OCI-LY7 (cell line): ENCODE data around the gene JPT2. TPM values are rescaled to one million over a fixed set of nuclear protein-coding genes. Genes with fewer than 3 reads are reported as not detected.

Experiments used
- BruUV-seq: library from RNA; stranded (reverse); fragments of 400-500 nt; replicated peaks from 2 replicates; lab custom pipeline; 2021; lab: Mats Ljungman, UMichigan
- CTCF ChIA-PET: fragments of 300-600 bp; sonication (Branson Sonifier 250); formaldehyde crosslinking; loops from one replicate; lab custom pipeline; 2022; ENCODE audit warnings: antibody characterized with exemption; ENCODE audit not compliant: unreplicated experiment; lab: Charles Lee
- POLR2A ChIA-PET: fragments of 300-600 bp; sonication (Branson Sonifier 250); formaldehyde crosslinking; loops from one replicate; lab custom pipeline; 2022; ENCODE audit warnings: antibody characterized with exemption; lab: Charles Lee
- DNase-seq: peaks from one replicate; pipeline ENCODE4 v3.0.0-alpha.2; 2015; ENCODE audit warnings: low spot score
- H2AFZ ChIP-seq: fragments of 200-600 bp; sonication (generic), shearing (Covaris generic); 2 replicates; pipeline ENCODE4 v1.6.1; 2014; ENCODE audit warnings: mild to moderate bottlenecking, antibody characterized with exemption, low read length, moderate library complexity
- H3K27ac ChIP-seq: fragments of 200-600 bp; sonication (generic); 2 replicates; pipeline ENCODE4 v1.5.1; 2014; ENCODE audit warnings: mixed run types, low read depth, mild to moderate bottlenecking, moderate library complexity, low read length, inconsistent platforms; ENCODE audit not compliant: poor library complexity, severe bottlenecking
- H3K36me3 ChIP-seq: fragments of 200-600 bp; sonication (generic); 2 replicates; pipeline ENCODE4 v1.6.1; 2014; ENCODE audit warnings: mild to moderate bottlenecking, antibody characterized with exemption, low read length, moderate library complexity, mixed read lengths; ENCODE audit not compliant: insufficient read depth
- H3K4me1 ChIP-seq: fragments of 200-600 bp; sonication (generic); 2 replicates; pipeline ENCODE4 v1.5.1; 2014; ENCODE audit warnings: mild to moderate bottlenecking, low read length; ENCODE audit not compliant: insufficient read depth, poor library complexity, severe bottlenecking
- H3K4me2 ChIP-seq: fragments of 200-600 bp; sonication (generic); 2 replicates; pipeline ENCODE4 v1.6.1; 2014; ENCODE audit warnings: mild to moderate bottlenecking, low read length
- H3K4me3 ChIP-seq: fragments of 200-600 bp; sonication (generic); 2 replicates; pipeline ENCODE4 v1.5.1; 2014; ENCODE audit warnings: mild to moderate bottlenecking, low read depth, low read length; ENCODE audit not compliant: poor library complexity, severe bottlenecking
- H3K79me2 ChIP-seq: fragments of 200-600 bp; sonication (generic); 2 replicates; pipeline ENCODE4 v1.6.1; 2016; ENCODE audit warnings: low read depth, mild to moderate bottlenecking, low read length, moderate library complexity, mixed read lengths; ENCODE audit not compliant: insufficient read depth
- H3K9me2 ChIP-seq: fragments of 200-600 bp; sonication (generic); 2 replicates; pipeline ENCODE4 v1.6.1; 2016; ENCODE audit warnings: mild to moderate bottlenecking, low read length, mixed read lengths; ENCODE audit not compliant: insufficient read depth
- H3K9me3 ChIP-seq: fragments of 200-600 bp; sonication (generic); 2 replicates; pipeline ENCODE4 v1.6.1; 2014; ENCODE audit warnings: mild to moderate bottlenecking, mixed run types, low read length, mixed read lengths
- H4K20me1 ChIP-seq: fragments of 200-600 bp; sonication (generic); 2 replicates; pipeline ENCODE4 v1.6.1; 2014; ENCODE audit warnings: mild to moderate bottlenecking, antibody characterized with exemption, low read length, moderate library complexity, mixed read lengths; ENCODE audit not compliant: insufficient read depth
- EZH2phosphoT487 ChIP-seq: fragments of 200-600 bp; sonication (generic); IDR thresholded peaks from 2 replicates; pipeline ENCODE4 v1.6.1; 2018; ENCODE audit warnings: low read depth, borderline replicate concordance, mild to moderate bottlenecking, mixed run types, antibody characterized with exemption, low read length, moderate library complexity, mixed read lengths
- intact Hi-C: fragments of 100-400 bp; cut with micrococcal nuclease; formaldehyde crosslinking; loops from one replicate; pipeline ENCODE4 v1.10.0; 2022; ENCODE audit not compliant: unreplicated experiment
- total RNA-seq, 2 experiments: library from RNA; depleted of rRNA in 1 of 2; stranded (reverse); fragments of >200 nt in 1 of 2; shearing (Covaris generic) in 1 of 2; gene quantifications; 2 replicates each; pipeline ENCODE4 v1.2.3, GENCODE V29; 2014 to 2022
- TF ChIP-seq, protein P1 (sequence below): fragments of 200-600 bp; sonication (generic); conservative IDR thresholded peaks from 2 replicates; pipeline ENCODE4 v1.5.1; 2014; ENCODE audit warnings: mild to moderate bottlenecking, antibody characterized with exemption, low read length, moderate library complexity, mixed read lengths

JPT2 gene
- total RNA-seq, 2 experiments from 2014 or later, result 67.4 to 75.2 TPM

DNA sequence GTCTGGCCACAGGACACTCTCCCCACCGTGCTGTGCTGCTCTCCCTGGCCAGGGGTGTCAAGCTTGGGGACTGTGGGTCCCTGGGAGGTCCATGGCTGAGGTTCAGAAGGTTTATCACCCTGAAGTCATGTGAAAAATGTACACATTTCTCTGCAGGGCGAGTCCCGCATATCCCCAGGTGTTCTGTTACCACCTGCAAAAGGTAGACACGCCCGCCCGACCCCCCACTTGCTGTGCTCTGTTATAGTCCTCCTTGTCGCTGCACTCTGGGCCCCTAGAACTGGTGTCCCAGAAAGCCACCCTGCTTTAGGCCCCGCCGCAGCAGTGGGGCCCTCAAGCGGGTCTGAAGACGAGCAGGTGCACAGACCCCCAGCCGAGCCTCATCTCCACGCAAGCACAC, 11.8 kb downstream of the JPT2 start:
- CTCF ChIA-PET, result no interaction called here
- Histone ChIP-seq H3K4me1 (no peaks in the 10 kb centered on the region), H2AFZ (no peak overlapping the region), H4K20me1 (peaks cover 8% of the 10 kb centered on the region; the same call in 1 of the 2 replicates), H3K4me2 (no peak overlapping the region), H3K79me2 (peaks cover 43% of the 10 kb centered on the region; the same call in 1 of the 2 replicates), H3K36me3 (peaks cover 95% of the 10 kb centered on the region), H3K9me2 (no peaks in the 10 kb centered on the region), H3K9me3 (no peaks in the 10 kb centered on the region), H3K4me3 (no peak overlapping the region), H3K27ac (no peak overlapping the region)
- intact Hi-C loops, result no loop called here
- DNase-seq, result no peak
- TF ChIP-seq EZH2phosphoT487, result no peak
- TF ChIP-seq, protein P1, sequence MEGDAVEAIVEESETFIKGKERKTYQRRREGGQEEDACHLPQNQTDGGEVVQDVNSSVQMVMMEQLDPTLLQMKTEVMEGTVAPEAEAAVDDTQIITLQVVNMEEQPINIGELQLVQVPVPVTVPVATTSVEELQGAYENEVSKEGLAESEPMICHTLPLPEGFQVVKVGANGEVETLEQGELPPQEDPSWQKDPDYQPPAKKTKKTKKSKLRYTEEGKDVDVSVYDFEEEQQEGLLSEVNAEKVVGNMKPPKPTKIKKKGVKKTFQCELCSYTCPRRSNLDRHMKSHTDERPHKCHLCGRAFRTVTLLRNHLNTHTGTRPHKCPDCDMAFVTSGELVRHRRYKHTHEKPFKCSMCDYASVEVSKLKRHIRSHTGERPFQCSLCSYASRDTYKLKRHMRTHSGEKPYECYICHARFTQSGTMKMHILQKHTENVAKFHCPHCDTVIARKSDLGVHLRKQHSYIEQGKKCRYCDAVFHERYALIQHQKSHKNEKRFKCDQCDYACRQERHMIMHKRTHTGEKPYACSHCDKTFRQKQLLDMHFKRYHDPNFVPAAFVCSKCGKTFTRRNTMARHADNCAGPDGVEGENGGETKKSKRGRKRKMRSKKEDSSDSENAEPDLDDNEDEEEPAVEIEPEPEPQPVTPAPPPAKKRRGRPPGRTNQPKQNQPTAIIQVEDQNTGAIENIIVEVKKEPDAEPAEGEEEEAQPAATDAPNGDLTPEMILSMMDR, result no peak
- POLR2A ChIA-PET, result no interaction called here
- BruUV-seq, result no TSS peak

DNA sequence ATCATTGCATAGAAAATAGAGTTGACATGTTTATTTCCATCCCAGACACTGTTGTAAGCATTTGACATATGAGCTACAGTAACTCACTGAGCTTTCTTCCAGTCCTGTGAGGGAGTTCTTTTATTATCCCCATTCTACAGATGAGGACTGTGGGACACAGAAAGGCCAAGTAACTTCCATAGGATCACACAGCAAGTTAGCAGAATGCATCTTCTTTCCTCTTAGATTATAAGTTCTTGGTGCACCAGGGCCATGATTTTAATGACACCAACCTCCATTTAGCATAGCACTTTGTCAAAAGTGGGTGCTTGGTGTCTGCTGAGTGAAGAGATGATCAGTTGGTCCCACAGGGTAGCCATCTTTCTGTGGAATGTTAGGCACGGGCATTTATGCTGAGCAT, 12.7 kb downstream of the JPT2 start:
- peaks cover 8% of the 10 kb centered on the region; the same call in 1 of the 2 replicates for H4K20me1 ChIP-seq
- H3K27ac ChIP-seq, result no peak overlapping the region
- intact Hi-C loops, result no loop called here
- peaks cover 95% of the 10 kb centered on the region for H3K36me3 ChIP-seq
- DNase-seq, result no peak
- TF ChIP-seq, protein P1, result no peak
- no peak for TF ChIP-seq EZH2phosphoT487
- CTCF ChIA-PET, result no interaction called here
- H3K79me2 ChIP-seq, result peaks cover 35% of the 10 kb centered on the region; the same call in 1 of the 2 replicates
- no peaks in the 10 kb centered on the region for H3K9me2 ChIP-seq
- no peaks in the 10 kb centered on the region for H3K4me1 ChIP-seq
- no TSS peak for BruUV-seq
- H3K4me3 ChIP-seq, result no peak overlapping the region
- H3K9me3 ChIP-seq, result no peaks in the 10 kb centered on the region
- H2AFZ ChIP-seq, result no peak overlapping the region
- POLR2A ChIA-PET, result no interaction called here
- no peak overlapping the region for H3K4me2 ChIP-seq

DNA sequence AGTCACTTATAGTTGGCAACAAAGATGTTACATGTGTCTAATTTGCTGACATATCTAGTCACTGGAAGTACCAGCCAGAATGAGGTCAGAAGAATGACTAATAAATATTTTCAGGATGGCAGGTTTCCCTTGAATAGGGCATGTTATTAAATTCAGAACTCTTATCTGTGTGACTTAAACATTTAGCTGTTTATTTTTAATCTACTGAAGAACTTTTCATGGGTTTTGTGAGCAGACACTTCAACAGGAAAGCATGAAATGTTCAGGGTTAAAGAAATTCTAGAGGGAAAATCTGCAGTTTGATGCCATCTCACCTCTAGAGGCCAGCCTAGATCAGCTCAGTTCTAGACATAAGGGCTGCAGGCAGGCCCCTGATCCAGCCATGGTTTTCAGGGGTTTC, 13.2 kb downstream of the JPT2 start:
- Histone ChIP-seq H4K20me1 (peaks cover 8% of the 10 kb centered on the region; the same call in 1 of the 2 replicates), H3K27ac (no peak overlapping the region), H3K9me2 (no peaks in the 10 kb centered on the region), H2AFZ (no peak overlapping the region), H3K36me3 (peaks cover 98% of the 10 kb centered on the region), H3K4me3 (no peak overlapping the region), H3K4me1 (no peaks in the 10 kb centered on the region), H3K9me3 (no peaks in the 10 kb centered on the region), H3K79me2 (peaks cover 34% of the 10 kb centered on the region; the same call in 1 of the 2 replicates), H3K4me2 (no peak overlapping the region)
- no peak for TF ChIP-seq EZH2phosphoT487
- TF ChIP-seq, protein P1, result 0 out of 2 replicates have a peak, but pooled peaks have one; percentile 28
- ChIA-PET CTCF (no interaction called here), POLR2A (no interaction called here)
- no peak for DNase-seq
- no TSS peak for BruUV-seq
- intact Hi-C loops, result no loop called here
